Measurements from ENCODE around the gene UNC93A.
"Not testable (repeated sequence)": the region's sequence is repeated elsewhere in the genome, so short reads cannot be mapped to it uniquely, and the experiment has no call there.

UNC93A gene

GRCh38 chr6:167309355-167310192 lies 18.5 kb downstream of the UNC93A start:
- DNase-seq (ENCODE audit: low spot score) = not testable (repeated sequence)

- DNase-seq (ENCODE audit: low spot score) = no peak
Measured at GRCh38 chr6:167311286-167311685, 20.2 kb downstream of the UNC93A start.

GRCh38 chr6:167311691-167312090 lies 20.6 kb downstream of the UNC93A start:
- not testable (repeated sequence) for DNase-seq (ENCODE audit: low spot score)

- DNase-seq (ENCODE audit: low spot score) = no peak
Measured at GRCh38 chr6:167314180-167314821, 23.2 kb downstream of the UNC93A start.

GRCh38 chr6:167317172-167317571 lies 26.1 kb downstream of the UNC93A start:
- DNase-seq (ENCODE audit: low spot score) = no peak

- not testable (repeated sequence) for DNase-seq (ENCODE audit: low spot score)
Measured at GRCh38 chr6:167318354-167318753, 27.2 kb downstream of the UNC93A start.

GRCh38 chr6:167318856-167319255 lies 27.7 kb downstream of the UNC93A start:
- DNase-seq (ENCODE audit: low spot score) = not testable (repeated sequence)

GRCh38 chr6:167319856-167320753 lies 29.0 kb downstream of the UNC93A start:
- DNase-seq (ENCODE audit: low spot score) = not testable (repeated sequence)

- not testable (repeated sequence) for DNase-seq (ENCODE audit: low spot score)
Measured at GRCh38 chr6:167320754-167321056, 29.6 kb downstream of the UNC93A start.

GRCh38 chr6:167321185-167321584 lies 30.1 kb downstream of the UNC93A start:
- DNase-seq (ENCODE audit: low spot score) = not testable (repeated sequence)

GRCh38 chr6:167323111-167323510 lies 32.0 kb downstream of the UNC93A start:
- DNase-seq (ENCODE audit: low spot score) = no peak

- DNase-seq (ENCODE audit: low spot score) = no peak
Measured at GRCh38 chr6:167324111-167324510, 33.0 kb downstream of the UNC93A start.

GRCh38 chr6:167325766-167326165 lies 34.7 kb downstream of the UNC93A start:
- DNase-seq (ENCODE audit: low spot score) = no peak

GRCh38 chr6:167327391-167327790 lies 36.3 kb downstream of the UNC93A start:
- no peak for DNase-seq (ENCODE audit: low spot score)

GRCh38 chr6:167328086-167328485 lies 37.0 kb downstream of the UNC93A start:
- DNase-seq (ENCODE audit: low spot score) = no peak

GRCh38 chr6:167329014-167329413 lies 37.9 kb downstream of the UNC93A start:
- DNase-seq (ENCODE audit: low spot score) = no peak

GRCh38 chr6:167330750-167331149 lies 39.6 kb downstream of the UNC93A start:
- DNase-seq (ENCODE audit: low spot score) = no peak

- no peak for DNase-seq (ENCODE audit: low spot score)
Measured at GRCh38 chr6:167331565-167331964, 40.5 kb downstream of the UNC93A start.

GRCh38 chr6:167336844-167337630 lies 45.9 kb downstream of the UNC93A start:
- no peak for DNase-seq (ENCODE audit: low spot score)

- no peak for DNase-seq (ENCODE audit: low spot score)
Measured at GRCh38 chr6:167337675-167338449, 46.7 kb downstream of the UNC93A start.

GRCh38 chr6:167338541-167339117 lies 47.5 kb downstream of the UNC93A start:
- DNase-seq (ENCODE audit: low spot score) = no peak
